Placental epithelial cell (primary cell): ENCODE data around the gene SPEN. TPM values are rescaled to one million over a fixed set of nuclear protein-coding genes. Genes with fewer than 3 reads are reported as not detected.

Experiments used
- small RNA-seq: library from RNA; depleted of rRNA; stranded (forward); fragments of <200 nt; gene quantifications from one replicate; pipeline ENCODE3, GENCODE V24; 2012
- total RNA-seq: library from RNA; depleted of rRNA; stranded (reverse); fragments of >200 nt; gene quantifications from 2 replicates; pipeline ENCODE4 v1.2.3, GENCODE V29; 2012

The SPEN gene, protein sequence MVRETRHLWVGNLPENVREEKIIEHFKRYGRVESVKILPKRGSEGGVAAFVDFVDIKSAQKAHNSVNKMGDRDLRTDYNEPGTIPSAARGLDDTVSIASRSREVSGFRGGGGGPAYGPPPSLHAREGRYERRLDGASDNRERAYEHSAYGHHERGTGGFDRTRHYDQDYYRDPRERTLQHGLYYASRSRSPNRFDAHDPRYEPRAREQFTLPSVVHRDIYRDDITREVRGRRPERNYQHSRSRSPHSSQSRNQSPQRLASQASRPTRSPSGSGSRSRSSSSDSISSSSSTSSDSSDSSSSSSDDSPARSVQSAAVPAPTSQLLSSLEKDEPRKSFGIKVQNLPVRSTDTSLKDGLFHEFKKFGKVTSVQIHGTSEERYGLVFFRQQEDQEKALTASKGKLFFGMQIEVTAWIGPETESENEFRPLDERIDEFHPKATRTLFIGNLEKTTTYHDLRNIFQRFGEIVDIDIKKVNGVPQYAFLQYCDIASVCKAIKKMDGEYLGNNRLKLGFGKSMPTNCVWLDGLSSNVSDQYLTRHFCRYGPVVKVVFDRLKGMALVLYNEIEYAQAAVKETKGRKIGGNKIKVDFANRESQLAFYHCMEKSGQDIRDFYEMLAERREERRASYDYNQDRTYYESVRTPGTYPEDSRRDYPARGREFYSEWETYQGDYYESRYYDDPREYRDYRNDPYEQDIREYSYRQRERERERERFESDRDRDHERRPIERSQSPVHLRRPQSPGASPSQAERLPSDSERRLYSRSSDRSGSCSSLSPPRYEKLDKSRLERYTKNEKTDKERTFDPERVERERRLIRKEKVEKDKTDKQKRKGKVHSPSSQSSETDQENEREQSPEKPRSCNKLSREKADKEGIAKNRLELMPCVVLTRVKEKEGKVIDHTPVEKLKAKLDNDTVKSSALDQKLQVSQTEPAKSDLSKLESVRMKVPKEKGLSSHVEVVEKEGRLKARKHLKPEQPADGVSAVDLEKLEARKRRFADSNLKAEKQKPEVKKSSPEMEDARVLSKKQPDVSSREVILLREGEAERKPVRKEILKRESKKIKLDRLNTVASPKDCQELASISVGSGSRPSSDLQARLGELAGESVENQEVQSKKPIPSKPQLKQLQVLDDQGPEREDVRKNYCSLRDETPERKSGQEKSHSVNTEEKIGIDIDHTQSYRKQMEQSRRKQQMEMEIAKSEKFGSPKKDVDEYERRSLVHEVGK (N-terminal part only)
- total RNA-seq, result 25.1 and 26.1 TPM in 2 replicates

DNA sequence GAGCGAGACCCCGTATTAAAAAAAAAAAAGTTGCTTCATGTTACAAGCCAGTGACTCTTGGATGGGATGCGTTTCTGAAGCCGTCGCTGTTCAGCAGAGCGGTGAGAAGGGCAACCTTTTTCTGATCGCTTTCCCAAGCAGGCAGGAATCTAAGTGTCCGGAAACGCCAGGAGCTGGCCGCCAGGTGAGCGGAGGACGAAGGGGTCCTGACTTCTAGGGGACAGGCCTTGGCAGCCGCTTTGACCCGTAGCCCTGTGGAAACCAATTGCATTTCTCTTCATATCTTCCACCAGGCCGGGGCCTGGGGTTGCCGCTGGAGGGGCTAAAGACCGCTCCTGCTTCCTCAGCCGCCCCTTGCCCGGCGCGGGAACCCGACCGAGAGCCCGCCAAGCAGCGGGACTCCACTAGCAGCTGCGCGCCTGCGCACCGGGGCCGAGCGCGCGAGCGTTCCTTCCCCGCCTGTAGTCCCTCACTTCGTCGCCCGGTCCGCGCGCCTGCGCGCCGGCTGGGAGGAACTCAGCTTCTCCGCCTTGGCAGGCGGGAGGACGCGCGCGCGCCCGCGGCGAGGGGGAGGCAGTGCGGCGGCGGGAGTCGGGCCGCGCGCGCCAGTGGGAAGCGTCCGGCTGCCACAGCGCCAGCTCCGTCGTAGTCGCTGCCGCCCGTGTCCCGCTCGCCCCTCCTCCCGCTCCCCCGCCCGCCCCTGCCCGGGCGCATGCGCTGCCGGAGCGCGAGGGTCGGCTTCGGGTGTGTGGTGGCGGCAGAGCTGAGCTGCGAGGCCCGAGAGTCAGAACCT lies at the start of gene SPEN:
TSS of gene SPEN (plus strand) at position 608 of the 793 bp plus-strand sequence. CDS start 361 bp downstream, outside the sequence.

DNA sequence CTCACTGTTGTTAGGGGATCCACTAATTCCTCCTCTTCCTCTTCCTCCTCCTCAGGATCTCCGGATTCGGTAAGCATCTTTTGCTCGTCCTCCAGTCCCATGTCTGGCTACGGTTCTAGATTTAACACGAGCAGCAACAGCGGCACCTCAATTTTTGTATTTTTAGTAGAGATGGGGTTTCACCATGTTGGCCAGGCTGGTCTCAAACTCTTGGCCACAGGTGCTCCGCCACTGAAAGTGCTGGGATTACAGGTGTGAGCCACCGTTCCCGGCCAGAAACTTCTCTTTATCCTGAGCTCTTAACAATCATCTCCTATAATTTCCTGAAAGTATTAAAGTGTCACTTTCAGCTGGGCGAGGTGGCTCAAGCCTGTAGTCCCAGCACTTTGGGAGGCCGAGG lies 40.0 kb upstream of the SPEN start, which contains the start of gene UQCRHL:
TSS of gene UQCRHL (minus strand) at position 101 of the 400 bp plus-strand sequence. CDS start at position 101, 0 bp downstream.

DNA sequence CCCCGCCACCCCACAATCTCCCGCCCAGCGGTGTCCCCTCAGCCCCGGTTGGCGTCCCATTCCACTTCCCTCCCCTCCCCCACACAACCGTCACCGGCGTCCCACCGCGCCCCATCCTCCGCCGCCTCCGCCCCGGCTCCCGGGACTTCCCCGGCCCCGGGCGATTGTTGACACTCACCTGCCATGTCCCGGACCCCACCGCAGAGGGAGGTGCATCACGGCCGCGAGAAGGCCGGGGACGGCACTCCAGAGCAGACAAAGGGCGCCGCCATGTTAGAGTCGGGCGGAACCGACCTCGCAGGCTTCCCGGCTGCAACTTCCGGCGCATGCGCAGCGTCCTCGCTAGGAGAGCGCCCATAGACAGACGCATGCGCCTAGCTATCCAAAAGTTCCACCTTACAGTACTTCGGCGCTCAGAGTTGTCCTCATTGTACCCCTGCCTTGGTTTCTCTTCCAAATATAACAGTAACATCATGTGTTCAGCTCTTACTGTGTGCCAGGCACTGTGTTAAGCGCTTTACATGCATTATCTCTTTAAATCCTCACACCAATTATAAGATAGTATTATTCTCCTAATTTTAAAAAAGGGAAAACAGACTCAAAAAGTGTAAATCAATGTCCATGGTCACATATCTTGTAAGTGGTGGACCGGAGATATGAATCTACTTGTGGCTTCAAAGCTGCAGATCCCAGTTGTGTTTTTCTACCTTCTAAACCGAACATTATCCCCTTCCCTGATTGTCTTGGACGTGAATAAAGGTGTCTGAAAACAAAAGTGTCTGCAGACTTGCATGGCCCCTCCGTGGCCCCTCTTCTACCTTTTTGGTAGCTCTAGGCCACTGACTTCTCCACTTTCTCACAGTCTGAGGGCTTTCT lies 128.5 kb downstream of the SPEN start, which contains the start of gene ZBTB17:
TSS of gene ZBTB17 (minus strand) at position 297 of the 876 bp plus-strand sequence. CDS start 27,606 bp downstream, outside the sequence.

Small RNA genes within 50 kb of the gene (small RNA-seq; reads per million reads assigned to genes)
- gene AL034555.1 (not detected), gene AL355994.1 (not detected), gene AL355994.5 (not detected)

Other genes with a start within 250 kb of the SPEN start
- gene DDI2, start 230.2 kb upstream of the SPEN start, total RNA-seq, result 20.8 and 32.2 TPM in 2 replicates
- gene PLEKHM2, start 163.4 kb upstream of the SPEN start, total RNA-seq, result 45.0 and 55.4 TPM in 2 replicates
- gene SLC25A34, start 111.4 kb upstream of the SPEN start, total RNA-seq, result 0.33 and 0.39 TPM in 2 replicates
- not detected in 2 replicates for gene TMEM82, start 105.2 kb upstream of the SPEN start, total RNA-seq
- 244 and 373 TPM in 2 replicates for gene FBLIM1, start 88.9 kb upstream of the SPEN start, total RNA-seq
- gene UQCRHL, start 40.1 kb upstream of the SPEN start, total RNA-seq, result 0.65 and 2.7 TPM in 2 replicates
- 28.1 and 31.8 TPM in 2 replicates for gene ZBTB17, start 128.4 kb downstream of the SPEN start, total RNA-seq
- not detected in 2 replicates for gene SRARP, start 156.5 kb downstream of the SPEN start, total RNA-seq
- 0.22 TPM in 1 of 2 replicates, not detected in the other for gene HSPB7, start 170.3 kb downstream of the SPEN start, total RNA-seq
- not detected in 2 replicates for gene CLCNKA, start 174.3 kb downstream of the SPEN start, total RNA-seq
- gene CLCNKB, start 196.1 kb downstream of the SPEN start, total RNA-seq, result 0.43 and 1.2 TPM in 2 replicates
- gene FAM131C, start 225.9 kb downstream of the SPEN start, total RNA-seq, result not detected in 2 replicates